Fibroblast of mammary gland (primary cell): ENCODE results near the gene SLC39A6.
"Not testable (repeated sequence)": the region's sequence is repeated elsewhere in the genome, so short reads cannot be mapped to it uniquely, and the experiment has no call there.

Experiments
- DNase-seq: peaks from one replicate; pipeline ENCODE4 v3.0.0-alpha.2; 2010; ENCODE audit warnings: low read depth
- H3K4me3 ChIP-seq: 2 replicates; pipeline ENCODE4 v1.5.1; 2011; ENCODE audit warnings: low read depth, mild to moderate bottlenecking, low read length, moderate library complexity; ENCODE audit not compliant: control insufficient read depth
- TF ChIP-seq, protein P1 (sequence below): conservative IDR thresholded peaks from 2 replicates; pipeline ENCODE4 v1.5.1; 2011; ENCODE audit warnings: low read depth, low read length, inconsistent platforms; ENCODE audit not compliant: control insufficient read depth, insufficient read depth

The SLC39A6 gene

GRCh38 chr18:36129300-36130038 lies at the start of gene SLC39A6, which contains the start of gene ELP2:
SLC39A6 (minus strand) TSS chr18:36129340; CDS start chr18:36127007, 2,333 bp downstream.
ELP2 (plus strand) TSS chr18:36129899; CDS start chr18:36129934, 35 bp downstream.
- DNase-seq = peak; percentile 92
- H3K4me3 ChIP-seq = peak within 1 kb of the TSS; percentile 98
- TF ChIP-seq, protein P1, sequence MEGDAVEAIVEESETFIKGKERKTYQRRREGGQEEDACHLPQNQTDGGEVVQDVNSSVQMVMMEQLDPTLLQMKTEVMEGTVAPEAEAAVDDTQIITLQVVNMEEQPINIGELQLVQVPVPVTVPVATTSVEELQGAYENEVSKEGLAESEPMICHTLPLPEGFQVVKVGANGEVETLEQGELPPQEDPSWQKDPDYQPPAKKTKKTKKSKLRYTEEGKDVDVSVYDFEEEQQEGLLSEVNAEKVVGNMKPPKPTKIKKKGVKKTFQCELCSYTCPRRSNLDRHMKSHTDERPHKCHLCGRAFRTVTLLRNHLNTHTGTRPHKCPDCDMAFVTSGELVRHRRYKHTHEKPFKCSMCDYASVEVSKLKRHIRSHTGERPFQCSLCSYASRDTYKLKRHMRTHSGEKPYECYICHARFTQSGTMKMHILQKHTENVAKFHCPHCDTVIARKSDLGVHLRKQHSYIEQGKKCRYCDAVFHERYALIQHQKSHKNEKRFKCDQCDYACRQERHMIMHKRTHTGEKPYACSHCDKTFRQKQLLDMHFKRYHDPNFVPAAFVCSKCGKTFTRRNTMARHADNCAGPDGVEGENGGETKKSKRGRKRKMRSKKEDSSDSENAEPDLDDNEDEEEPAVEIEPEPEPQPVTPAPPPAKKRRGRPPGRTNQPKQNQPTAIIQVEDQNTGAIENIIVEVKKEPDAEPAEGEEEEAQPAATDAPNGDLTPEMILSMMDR = no peak

- no peak for DNase-seq
Observed at GRCh38 chr18:36177913-36178312, 48.8 kb upstream of the SLC39A6 start.

DNA sequence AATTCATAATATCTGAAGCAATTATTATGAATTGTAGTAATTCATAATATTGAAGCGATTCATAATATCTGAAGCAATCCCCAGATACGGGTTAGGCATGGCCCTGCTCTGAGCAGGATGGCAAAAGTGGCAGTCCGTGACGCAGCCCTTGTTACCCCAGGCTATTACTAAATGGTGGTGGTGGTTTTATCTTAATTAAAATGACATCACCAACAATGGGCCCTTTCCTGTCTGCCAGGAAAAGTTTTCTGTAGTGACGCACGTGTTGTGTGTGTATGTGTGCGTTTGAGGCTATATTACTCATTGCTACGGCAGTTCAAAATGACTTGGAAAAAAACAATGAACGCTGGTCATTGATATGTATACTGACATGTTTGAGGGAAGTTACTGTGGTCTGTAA lies 47.6 kb upstream of the SLC39A6 start:
- peak; percentile 28 for DNase-seq
- TF ChIP-seq, protein P1 = no peak
- no peak overlapping the region for H3K4me3 ChIP-seq

More at GRCh38 chr18:36177913-36178312, 48.8 kb upstream of the SLC39A6 start:
- TF ChIP-seq, protein P1 = no peak
- no peak overlapping the region for H3K4me3 ChIP-seq

- TF ChIP-seq, protein P1 = no peak
- no peak overlapping the region for H3K4me3 ChIP-seq
- DNase-seq = no peak
Observed at GRCh38 chr18:36176177-36176584, 47.0 kb upstream of the SLC39A6 start.

GRCh38 chr18:36175481-36175880 lies 46.3 kb upstream of the SLC39A6 start:
- no peak for DNase-seq
- H3K4me3 ChIP-seq = no peak overlapping the region
- TF ChIP-seq, protein P1 = no peak

DNA sequence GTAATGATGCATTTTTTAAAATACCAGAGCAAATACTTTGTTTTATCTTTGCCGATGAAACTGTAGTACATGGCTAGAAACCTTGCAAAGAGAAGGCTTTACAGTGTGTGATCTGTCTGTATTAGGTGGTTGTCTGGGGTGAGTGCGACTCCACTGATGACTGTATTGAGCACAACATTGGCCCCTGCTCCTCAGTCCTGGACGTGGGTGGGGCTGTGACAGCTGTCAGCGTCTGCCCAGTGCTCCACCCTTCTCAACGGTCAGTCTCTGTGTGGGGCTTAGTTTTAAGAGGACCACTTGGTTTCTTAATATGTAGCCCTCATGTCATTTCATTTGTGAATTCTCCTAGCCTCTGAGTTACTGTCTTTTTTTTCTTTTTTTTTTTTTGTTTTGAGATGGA lies 40.8 kb upstream of the SLC39A6 start:
- TF ChIP-seq, protein P1 = no peak
- DNase-seq = no peak
- H3K4me3 ChIP-seq = no peak overlapping the region

- H3K4me3 ChIP-seq, DNase-seq: not testable (repeated sequence)
Observed at GRCh38 chr18:36168296-36168695, 39.2 kb upstream of the SLC39A6 start.
